Activated naive CD8-positive, alpha-beta T cell treated with anti-CD3 and anti-CD28 coated beads, Interleukin-2, amount 50 U/mL, for 24 hours (primary cell): ENCODE measurements around the gene ZYX.

ENCODE experiments used
- ATAC-seq: fragments of 150-1000 bp; cut with Tn5 transposase; one replicate; pipeline ENCODE4 v1.10.0; 2021
- DNase-seq: peaks from one replicate; pipeline ENCODE4 v3.0.0; 2021
- H3K27ac Mint-ChIP-seq: one replicate; pipeline ENCODE4 v1.8.0; 2021; ENCODE audit warnings: mild to moderate bottlenecking, mixed read lengths
- H3K27me3 Mint-ChIP-seq: one replicate; pipeline ENCODE4 v1.8.0; 2021; ENCODE audit warnings: mixed read lengths
- H3K36me3 Mint-ChIP-seq: one replicate; pipeline ENCODE4 v1.8.0; 2021; ENCODE audit warnings: low read depth, mixed read lengths
- H3K4me1 Mint-ChIP-seq: one replicate; pipeline ENCODE4 v1.8.0; 2021; ENCODE audit warnings: mixed read lengths
- H3K4me3 Mint-ChIP-seq: one replicate; pipeline ENCODE4 v1.8.0; 2021; ENCODE audit warnings: mild to moderate bottlenecking, moderate library complexity, mixed read lengths
- H3K9me3 Mint-ChIP-seq: one replicate; pipeline ENCODE4 v1.8.0; 2021; ENCODE audit warnings: mixed read lengths

ZYX gene

GRCh38 chr7:143380646-143381426 lies at the start of gene ZYX:
TSS of gene ZYX (plus strand) at chr7:143381345. CDS start at chr7:143381572, 227 bp downstream.
- peaks cover 47% of the 10 kb centered on the region for H3K4me1 Mint-ChIP-seq
- peak within 1 kb of the TSS; percentile 86 for H3K4me3 Mint-ChIP-seq
- H3K36me3 Mint-ChIP-seq, result peaks cover 2% of the 10 kb centered on the region
- H3K27ac Mint-ChIP-seq, result peak within 1 kb of the TSS; percentile 89
- no peaks in the 10 kb centered on the region for H3K9me3 Mint-ChIP-seq
- DNase-seq (peak; percentile 88), ATAC-seq (peak; percentile 81)
- H3K27me3 Mint-ChIP-seq, result no peaks in the 10 kb centered on the region

GRCh38 chr7:143334244-143334643 lies 46.9 kb upstream of the ZYX start:
- Mint-ChIP-seq H3K9me3 (no peaks in the 10 kb centered on the region), H3K4me3 (no peak overlapping the region)

GRCh38 chr7:143337216-143337615 lies 43.9 kb upstream of the ZYX start:
- DNase-seq (no peak), ATAC-seq (no peak)
- Mint-ChIP-seq H3K4me1 (no peaks in the 10 kb centered on the region), H3K27ac (no peak overlapping the region), H3K36me3 (no peaks in the 10 kb centered on the region), H3K9me3 (no peaks in the 10 kb centered on the region), H3K27me3 (peaks cover 2% of the 10 kb centered on the region), H3K4me3 (no peak overlapping the region)

More at GRCh38 chr7:143334244-143334643, 46.9 kb upstream of the ZYX start:
- H3K27ac Mint-ChIP-seq, result no peak overlapping the region
- peaks cover 2% of the 10 kb centered on the region for H3K27me3 Mint-ChIP-seq
- no peaks in the 10 kb centered on the region for H3K36me3 Mint-ChIP-seq
- ATAC-seq (no peak), DNase-seq (no peak)
- no peaks in the 10 kb centered on the region for H3K4me1 Mint-ChIP-seq

- Mint-ChIP-seq H3K27ac (no peak overlapping the region), H3K27me3 (peaks cover 9% of the 10 kb centered on the region), H3K36me3 (no peaks in the 10 kb centered on the region), H3K9me3 (no peaks in the 10 kb centered on the region), H3K4me1 (peaks cover 8% of the 10 kb centered on the region), H3K4me3 (no peak overlapping the region)
- DNase-seq, result no peak
- ATAC-seq, result no peak
Measured at GRCh38 chr7:143341842-143342241, 39.3 kb upstream of the ZYX start.

GRCh38 chr7:143343596-143343995 lies 37.5 kb upstream of the ZYX start:
- DNase-seq (no peak), ATAC-seq (no peak)
- H3K36me3 Mint-ChIP-seq, result no peaks in the 10 kb centered on the region
- H3K4me3 Mint-ChIP-seq, result no peak overlapping the region
- H3K9me3 Mint-ChIP-seq, result no peaks in the 10 kb centered on the region
- H3K27ac Mint-ChIP-seq, result no peak overlapping the region
- H3K27me3 Mint-ChIP-seq, result peaks cover 12% of the 10 kb centered on the region
- H3K4me1 Mint-ChIP-seq, result peaks cover 8% of the 10 kb centered on the region

- peaks cover 8% of the 10 kb centered on the region for H3K4me1 Mint-ChIP-seq
- H3K27me3 Mint-ChIP-seq, result peaks cover 12% of the 10 kb centered on the region
- H3K36me3 Mint-ChIP-seq, result no peaks in the 10 kb centered on the region
- no peak overlapping the region for H3K27ac Mint-ChIP-seq
- no peaks in the 10 kb centered on the region for H3K9me3 Mint-ChIP-seq
- DNase-seq (peak; percentile 73), ATAC-seq (peak; percentile 99)
- peak overlapping the region; percentile 55 for H3K4me3 Mint-ChIP-seq
Measured at GRCh38 chr7:143345428-143345900, 35.7 kb upstream of the ZYX start.

GRCh38 chr7:143346018-143346417 lies 35.1 kb upstream of the ZYX start:
- H3K9me3 Mint-ChIP-seq, result no peaks in the 10 kb centered on the region
- no peaks in the 10 kb centered on the region for H3K36me3 Mint-ChIP-seq
- ATAC-seq (no peak), DNase-seq (no peak)
- no peak overlapping the region for H3K27ac Mint-ChIP-seq
- peaks cover 12% of the 10 kb centered on the region for H3K27me3 Mint-ChIP-seq
- H3K4me1 Mint-ChIP-seq, result peaks cover 8% of the 10 kb centered on the region
- no peak overlapping the region for H3K4me3 Mint-ChIP-seq

GRCh38 chr7:143347950-143348349 lies 33.2 kb upstream of the ZYX start:
- Mint-ChIP-seq H3K27me3 (peaks cover 12% of the 10 kb centered on the region), H3K4me1 (peaks cover 10% of the 10 kb centered on the region), H3K4me3 (no peak overlapping the region), H3K36me3 (no peaks in the 10 kb centered on the region), H3K9me3 (no peaks in the 10 kb centered on the region), H3K27ac (no peak overlapping the region)
- DNase-seq (no peak), ATAC-seq (no peak)

GRCh38 chr7:143351060-143351459 lies 30.1 kb upstream of the ZYX start:
- Mint-ChIP-seq H3K4me3 (no peak overlapping the region), H3K27ac (no peak overlapping the region), H3K9me3 (no peaks in the 10 kb centered on the region), H3K4me1 (peaks cover 3% of the 10 kb centered on the region), H3K27me3 (peaks cover 8% of the 10 kb centered on the region), H3K36me3 (no peaks in the 10 kb centered on the region)
- ATAC-seq, result no peak
- no peak for DNase-seq

- Mint-ChIP-seq H3K9me3 (no peaks in the 10 kb centered on the region), H3K27ac (no peak overlapping the region), H3K36me3 (no peaks in the 10 kb centered on the region), H3K27me3 (peaks cover 5% of the 10 kb centered on the region), H3K4me1 (peaks cover 3% of the 10 kb centered on the region), H3K4me3 (no peak overlapping the region)
- DNase-seq (no peak), ATAC-seq (no peak)
Measured at GRCh38 chr7:143351574-143351973, 29.6 kb upstream of the ZYX start.

- no peaks in the 10 kb centered on the region for H3K9me3 Mint-ChIP-seq
- no peak overlapping the region for H3K27ac Mint-ChIP-seq
- ATAC-seq (no peak), DNase-seq (no peak)
- no peak overlapping the region for H3K4me3 Mint-ChIP-seq
- H3K36me3 Mint-ChIP-seq, result no peaks in the 10 kb centered on the region
- peaks cover 3% of the 10 kb centered on the region for H3K4me1 Mint-ChIP-seq
- no peaks in the 10 kb centered on the region for H3K27me3 Mint-ChIP-seq
Measured at GRCh38 chr7:143352531-143353002, 28.6 kb upstream of the ZYX start.

GRCh38 chr7:143354376-143354775 lies 26.8 kb upstream of the ZYX start:
- H3K27me3 Mint-ChIP-seq, result peaks cover 2% of the 10 kb centered on the region
- DNase-seq, result no peak
- no peaks in the 10 kb centered on the region for H3K9me3 Mint-ChIP-seq
- peaks cover 3% of the 10 kb centered on the region for H3K4me1 Mint-ChIP-seq
- no peak for ATAC-seq
- H3K36me3 Mint-ChIP-seq, result no peaks in the 10 kb centered on the region
- H3K27ac Mint-ChIP-seq, result no peak overlapping the region
- no peak overlapping the region for H3K4me3 Mint-ChIP-seq

GRCh38 chr7:143354965-143355364 lies 26.2 kb upstream of the ZYX start:
- Mint-ChIP-seq H3K27ac (no peak overlapping the region), H3K27me3 (peaks cover 2% of the 10 kb centered on the region), H3K36me3 (no peaks in the 10 kb centered on the region), H3K4me1 (peaks cover 3% of the 10 kb centered on the region), H3K9me3 (no peaks in the 10 kb centered on the region), H3K4me3 (no peak overlapping the region)
- no peak for DNase-seq
- no peak for ATAC-seq

- no peaks in the 10 kb centered on the region for H3K36me3 Mint-ChIP-seq
- no peaks in the 10 kb centered on the region for H3K9me3 Mint-ChIP-seq
- DNase-seq (no peak), ATAC-seq (no peak)
- H3K4me3 Mint-ChIP-seq, result no peak overlapping the region
- H3K27ac Mint-ChIP-seq, result peak overlapping the region; percentile 47
- H3K27me3 Mint-ChIP-seq, result peaks cover 5% of the 10 kb centered on the region
- H3K4me1 Mint-ChIP-seq, result peaks cover 3% of the 10 kb centered on the region
Measured at GRCh38 chr7:143355450-143356385, 25.4 kb upstream of the ZYX start.
